Cerebellar nuclear complex (tissue), 1 donor: ENCODE measurements around the gene DYNLRB2.

Experiments
- DNase-seq, 2 experiments: peaks; one replicate each; lab custom pipeline; 2025; lab: John Stamatoyannopoulos, UW

DYNLRB2 gene

GRCh38 chr16:80540516-80541305, at the start of gene DYNLRB2:
DYNLRB2 (plus strand) TSS chr16:80540993; CDS start chr16:80541077, 84 bp downstream.
- DNase-seq = peak; percentile 54 to 76

GRCh38 chr16:80500116-80500859, 40.5 kb upstream of the DYNLRB2 start:
- no peak for DNase-seq

- DNase-seq = no peak
Observed at GRCh38 chr16:80500961-80501525, 39.8 kb upstream of the DYNLRB2 start.

- DNase-seq = no peak
Observed at GRCh38 chr16:80503107-80503506, 37.7 kb upstream of the DYNLRB2 start.

GRCh38 chr16:80507538-80507937, 33.3 kb upstream of the DYNLRB2 start:
- DNase-seq = no peak

GRCh38 chr16:80509872-80510271, 30.9 kb upstream of the DYNLRB2 start:
- no peak for DNase-seq

GRCh38 chr16:80511824-80512592, 28.8 kb upstream of the DYNLRB2 start:
- DNase-seq = no peak

GRCh38 chr16:80512593-80512853, 28.3 kb upstream of the DYNLRB2 start:
- DNase-seq = no peak

- no peak for DNase-seq
Observed at GRCh38 chr16:80515374-80515773, 25.4 kb upstream of the DYNLRB2 start.

GRCh38 chr16:80517846-80518245, 22.9 kb upstream of the DYNLRB2 start:
- DNase-seq = no peak

GRCh38 chr16:80518436-80518835, 22.4 kb upstream of the DYNLRB2 start:
- no peak for DNase-seq

- no peak for DNase-seq
Observed at GRCh38 chr16:80519189-80519588, 21.6 kb upstream of the DYNLRB2 start.

GRCh38 chr16:80525420-80525819, 15.4 kb upstream of the DYNLRB2 start:
- DNase-seq = no peak

GRCh38 chr16:80526418-80527061, 14.3 kb upstream of the DYNLRB2 start:
- DNase-seq = peak in 1 of 2 experiments; percentile 63

- no peak for DNase-seq
Observed at GRCh38 chr16:80527297-80527696, 13.5 kb upstream of the DYNLRB2 start.

GRCh38 chr16:80530479-80530878, 10.3 kb upstream of the DYNLRB2 start:
- no peak for DNase-seq

- no peak for DNase-seq
Observed at GRCh38 chr16:80536238-80536637, 4.6 kb upstream of the DYNLRB2 start.

GRCh38 chr16:80541306-80541694, 507 bp downstream of the DYNLRB2 start:
- no peak for DNase-seq

GRCh38 chr16:80543162-80543561, 2.4 kb downstream of the DYNLRB2 start:
- DNase-seq = no peak

- no peak for DNase-seq
Observed at GRCh38 chr16:80544326-80544725, 3.5 kb downstream of the DYNLRB2 start.

- no peak for DNase-seq
Observed at GRCh38 chr16:80546249-80546648, 5.5 kb downstream of the DYNLRB2 start.

GRCh38 chr16:80547145-80547544, 6.4 kb downstream of the DYNLRB2 start:
- DNase-seq = no peak
